ENCODE results near the gene ALDH8A1.

ALDH8A1 gene

GRCh38 chr6:134949927-134950326 is at the start of gene ALDH8A1:
Gene ALDH8A1, minus strand, starts transcription at chr6:134950101. Its CDS starts 48 bp downstream, at chr6:134950053.
- DNase-seq = no peak

GRCh38 chr6:134999107-134999506 is 49.2 kb upstream of the ALDH8A1 start:
- no peak for DNase-seq

- DNase-seq = no peak
Measured at GRCh38 chr6:134997133-134997995, 47.5 kb upstream of the ALDH8A1 start.

- no peak for DNase-seq
Measured at GRCh38 chr6:134995536-134995935, 45.6 kb upstream of the ALDH8A1 start.

- no peak for DNase-seq
Measured at GRCh38 chr6:134994431-134994830, 44.5 kb upstream of the ALDH8A1 start.

GRCh38 chr6:134992155-134992554 is 42.3 kb upstream of the ALDH8A1 start:
- DNase-seq = no peak

- no peak for DNase-seq
Measured at GRCh38 chr6:134990262-134990661, 40.4 kb upstream of the ALDH8A1 start.

- DNase-seq = no peak
Measured at GRCh38 chr6:134984821-134985220, 34.9 kb upstream of the ALDH8A1 start.

- DNase-seq = no peak
Measured at GRCh38 chr6:134983823-134984222, 33.9 kb upstream of the ALDH8A1 start.

- no peak for DNase-seq
Measured at GRCh38 chr6:134982161-134982560, 32.3 kb upstream of the ALDH8A1 start.

GRCh38 chr6:134980846-134981245 is 30.9 kb upstream of the ALDH8A1 start:
- no peak for DNase-seq

GRCh38 chr6:134979142-134979541 is 29.2 kb upstream of the ALDH8A1 start:
- DNase-seq = no peak

- no peak for DNase-seq
Measured at GRCh38 chr6:134974370-134974769, 24.5 kb upstream of the ALDH8A1 start.

GRCh38 chr6:134967711-134968110 is 17.8 kb upstream of the ALDH8A1 start:
- DNase-seq = no peak

- no peak for DNase-seq
Measured at GRCh38 chr6:134964451-134965203, 14.7 kb upstream of the ALDH8A1 start.

- DNase-seq = no peak
Measured at GRCh38 chr6:134962421-134962820, 12.5 kb upstream of the ALDH8A1 start.

- DNase-seq = no peak
Measured at GRCh38 chr6:134961366-134961765, 11.5 kb upstream of the ALDH8A1 start.

GRCh38 chr6:134959603-134960002 is 9.7 kb upstream of the ALDH8A1 start:
- DNase-seq = no peak

- DNase-seq = no peak
Measured at GRCh38 chr6:134956676-134957075, 6.8 kb upstream of the ALDH8A1 start.

GRCh38 chr6:134956032-134956431 is 6.1 kb upstream of the ALDH8A1 start:
- DNase-seq = no peak

- DNase-seq = no peak
Measured at GRCh38 chr6:134954272-134955000, 4.5 kb upstream of the ALDH8A1 start.

GRCh38 chr6:134951494-134952263 is 1.8 kb upstream of the ALDH8A1 start:
- DNase-seq = no peak

GRCh38 chr6:134950482-134950881 is 581 bp upstream of the ALDH8A1 start:
- DNase-seq = no peak
